Measurements from ENCODE around the gene NFKBIZ. TPM values are rescaled to one million over a fixed set of nuclear protein-coding genes. Genes with fewer than 3 reads are reported as not detected.
"Not testable (repeated sequence)": the region's sequence is repeated elsewhere in the genome, so short reads cannot be mapped to it uniquely, and the experiment has no call there.

The NFKBIZ gene
- total RNA-seq, 2 donors from 2014 or later = 88.4 to 123 TPM

DNA sequence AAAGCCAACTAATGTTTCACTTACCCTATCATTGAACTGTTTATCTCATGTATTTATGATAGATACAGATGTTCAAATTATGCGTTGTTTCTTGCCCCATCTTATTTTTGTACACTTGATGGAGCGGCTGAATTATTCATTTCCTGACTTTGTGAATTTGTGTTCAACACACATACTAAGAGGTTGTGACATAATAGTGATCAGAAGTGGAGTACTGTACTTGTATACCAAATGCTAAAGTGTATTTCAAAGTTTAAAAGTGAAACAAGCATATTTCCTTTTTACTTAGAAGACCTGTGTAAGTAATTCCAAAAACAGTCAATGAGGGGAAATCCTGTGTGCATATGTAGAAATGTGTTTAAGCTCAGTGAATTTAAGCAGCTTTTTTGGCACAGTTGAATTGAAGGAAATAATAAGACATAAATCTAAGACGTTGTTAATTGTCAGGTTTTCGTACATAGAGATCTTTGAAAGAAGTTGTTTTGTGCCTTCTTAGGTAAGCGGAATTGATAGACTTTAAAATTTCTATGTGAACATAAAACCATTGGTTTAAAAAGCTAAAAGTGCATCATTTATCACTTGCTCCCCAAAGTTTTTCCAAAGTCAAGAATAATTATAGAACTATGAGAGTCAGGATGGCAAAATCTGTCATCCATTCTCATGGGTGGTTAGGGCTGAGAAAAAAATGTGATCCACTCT lies 1.9 kb downstream of the NFKBIZ start:
- Mint-ChIP-seq H3K27ac (peak overlapping the region; percentile 100), H3K27me3 (no peaks in the 10 kb centered on the region), H3K36me3 (ENCODE audit: low read depth) (peaks cover 65% of the 10 kb centered on the region), H3K4me3 (peak overlapping the region; percentile 91), H3K9me3 (peaks cover 4% of the 10 kb centered on the region), H3K4me1 (peaks cover 54% of the 10 kb centered on the region)
- peak; percentile 40 for ATAC-seq (replicated peaks)

DNA sequence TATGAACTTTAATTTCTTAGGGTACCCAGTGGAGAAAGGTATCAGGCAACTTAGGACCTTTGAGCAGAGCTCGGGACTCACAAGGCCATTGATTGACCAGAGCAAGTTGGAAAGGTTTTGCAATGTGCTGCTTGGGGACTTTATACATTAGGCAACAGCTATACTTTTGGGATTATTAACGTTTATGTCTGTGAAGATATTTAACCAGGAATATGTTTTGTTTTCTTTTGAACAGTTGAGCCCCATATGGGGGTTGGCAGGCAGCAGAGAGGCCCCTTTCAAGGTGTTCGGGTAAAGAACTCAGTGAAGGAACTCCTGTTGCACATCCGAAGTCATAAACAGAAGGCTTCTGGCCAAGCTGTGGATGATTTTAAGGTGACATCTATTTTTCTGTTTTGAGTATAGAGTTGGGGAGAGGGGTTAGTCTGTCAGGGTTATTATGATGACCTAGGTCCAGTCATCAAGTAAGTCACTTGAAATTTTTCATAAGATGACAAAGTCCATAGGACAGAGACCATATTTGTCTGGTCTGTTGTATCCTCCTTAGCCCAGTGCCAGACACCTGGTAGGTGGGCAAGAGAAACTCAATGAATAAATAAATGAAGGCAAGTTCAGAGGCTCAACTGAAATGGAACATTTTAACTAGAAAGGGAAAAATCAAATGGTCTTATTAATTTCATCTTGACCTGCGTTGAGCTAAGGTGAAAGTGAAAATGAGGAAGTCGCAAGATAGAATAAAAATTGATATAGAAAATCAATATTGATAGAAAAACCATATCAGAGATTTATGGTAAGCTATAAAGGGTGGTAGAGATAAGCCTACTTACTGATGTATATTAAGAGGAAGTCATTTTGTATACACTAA lies 2.8 kb downstream of the NFKBIZ start:
- Mint-ChIP-seq H3K27ac (peak overlapping the region; percentile 100), H3K27me3 (no peaks in the 10 kb centered on the region), H3K4me3 (peak overlapping the region; percentile 91), H3K4me1 (peaks cover 56% of the 10 kb centered on the region), H3K36me3 (ENCODE audit: low read depth) (peaks cover 73% of the 10 kb centered on the region), H3K9me3 (peaks cover 4% of the 10 kb centered on the region)
- no peak for ATAC-seq (replicated peaks)

DNA sequence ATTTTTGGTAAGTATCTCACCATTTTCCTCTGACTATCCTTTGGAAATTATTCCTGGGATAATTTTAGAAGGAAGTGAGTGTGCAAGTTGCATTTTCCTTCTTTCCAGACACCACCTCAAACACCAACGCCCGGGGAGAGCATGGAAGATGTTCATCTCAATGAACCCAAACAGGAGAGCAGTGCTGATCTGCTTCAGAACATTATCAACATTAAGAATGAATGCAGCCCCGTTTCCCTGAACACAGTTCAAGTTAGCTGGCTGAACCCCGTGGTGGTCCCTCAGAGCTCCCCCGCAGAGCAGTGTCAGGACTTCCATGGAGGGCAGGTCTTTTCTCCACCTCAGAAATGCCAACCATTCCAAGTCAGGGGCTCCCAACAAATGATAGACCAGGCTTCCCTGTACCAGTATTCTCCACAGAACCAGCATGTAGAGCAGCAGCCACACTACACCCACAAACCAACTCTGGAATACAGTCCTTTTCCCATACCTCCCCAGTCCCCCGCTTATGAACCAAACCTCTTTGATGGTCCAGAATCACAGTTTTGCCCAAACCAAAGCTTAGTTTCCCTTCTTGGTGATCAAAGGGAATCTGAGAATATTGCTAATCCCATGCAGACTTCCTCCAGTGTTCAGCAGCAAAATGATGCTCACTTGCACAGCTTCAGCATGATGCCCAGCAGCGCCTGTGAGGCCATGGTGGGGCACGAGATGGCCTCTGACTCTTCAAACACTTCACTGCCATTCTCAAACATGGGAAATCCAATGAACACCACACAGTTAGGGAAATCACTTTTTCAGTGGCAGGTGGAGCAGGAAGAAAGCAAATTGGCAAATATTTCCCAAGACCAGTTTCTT lies 3.9 kb downstream of the NFKBIZ start:
- Mint-ChIP-seq H3K27ac (peak overlapping the region; percentile 100), H3K36me3 (ENCODE audit: low read depth) (peaks cover 85% of the 10 kb centered on the region), H3K4me3 (peak overlapping the region; percentile 91), H3K27me3 (no peaks in the 10 kb centered on the region), H3K9me3 (peaks cover 4% of the 10 kb centered on the region), H3K4me1 (peaks cover 60% of the 10 kb centered on the region)
- ATAC-seq (replicated peaks) = no peak

DNA sequence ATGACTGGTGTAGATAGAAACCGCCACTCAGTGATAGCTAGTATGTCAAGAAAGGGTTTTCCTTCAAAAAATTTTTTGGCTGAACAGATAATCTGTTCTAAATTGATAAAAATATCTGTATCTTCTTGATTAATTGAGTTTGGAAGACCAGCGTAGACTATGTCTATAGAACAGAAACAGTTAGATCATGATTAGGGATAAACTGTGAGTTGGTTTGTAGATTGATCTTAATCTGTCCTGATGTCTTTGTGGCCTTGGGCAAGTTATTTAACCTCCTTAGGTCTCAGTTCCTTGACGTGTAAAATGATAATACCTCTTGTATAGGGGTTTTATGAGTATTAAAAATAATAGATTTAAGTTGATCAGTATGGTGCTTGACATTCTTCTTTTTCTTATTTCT lies 4.7 kb downstream of the NFKBIZ start:
- Mint-ChIP-seq H3K27ac (peak overlapping the region; percentile 72), H3K27me3 (no peaks in the 10 kb centered on the region), H3K4me1 (peaks cover 62% of the 10 kb centered on the region), H3K9me3 (peaks cover 4% of the 10 kb centered on the region), H3K36me3 (ENCODE audit: low read depth) (peaks cover 92% of the 10 kb centered on the region), H3K4me3 (peak overlapping the region; percentile 91)
- no peak for ATAC-seq (replicated peaks)

DNA sequence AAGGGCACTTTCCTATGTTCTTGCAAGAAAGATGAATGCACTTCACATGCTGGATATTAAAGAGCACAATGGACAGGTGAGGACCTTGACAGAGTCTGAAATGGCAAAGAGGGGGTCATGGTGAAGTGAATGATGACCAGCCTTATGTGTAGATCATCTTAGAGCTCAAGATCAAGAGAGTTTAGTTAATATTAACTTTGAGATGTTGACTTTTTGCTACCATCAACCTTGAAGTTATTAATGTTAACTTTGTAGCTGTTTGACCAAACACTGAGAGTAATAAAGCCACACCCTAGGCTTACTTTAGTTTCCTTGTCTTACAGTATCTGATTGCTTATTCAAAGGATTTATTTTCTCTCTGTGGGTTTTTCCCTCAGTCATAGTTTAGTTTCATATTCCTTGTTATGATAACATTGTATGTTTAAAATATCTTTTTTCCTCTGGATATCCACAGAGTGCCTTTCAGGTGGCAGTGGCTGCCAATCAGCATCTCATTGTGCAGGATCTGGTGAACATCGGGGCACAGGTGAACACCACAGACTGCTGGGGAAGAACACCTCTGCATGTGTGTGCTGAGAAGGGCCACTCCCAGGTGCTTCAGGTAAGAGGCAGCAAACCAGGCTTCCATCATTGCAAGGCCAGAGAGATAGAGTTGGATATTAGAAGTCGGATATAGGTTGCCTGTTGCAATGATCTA lies 5.4 kb downstream of the NFKBIZ start:
- Mint-ChIP-seq H3K4me1 (peaks cover 70% of the 10 kb centered on the region), H3K4me3 (peak overlapping the region; percentile 91), H3K27me3 (no peaks in the 10 kb centered on the region), H3K27ac (peak overlapping the region; percentile 72), H3K36me3 (ENCODE audit: low read depth) (peaks cover 100% of the 10 kb centered on the region), H3K9me3 (peaks cover 4% of the 10 kb centered on the region)
- ATAC-seq (replicated peaks) = no peak

DNA sequence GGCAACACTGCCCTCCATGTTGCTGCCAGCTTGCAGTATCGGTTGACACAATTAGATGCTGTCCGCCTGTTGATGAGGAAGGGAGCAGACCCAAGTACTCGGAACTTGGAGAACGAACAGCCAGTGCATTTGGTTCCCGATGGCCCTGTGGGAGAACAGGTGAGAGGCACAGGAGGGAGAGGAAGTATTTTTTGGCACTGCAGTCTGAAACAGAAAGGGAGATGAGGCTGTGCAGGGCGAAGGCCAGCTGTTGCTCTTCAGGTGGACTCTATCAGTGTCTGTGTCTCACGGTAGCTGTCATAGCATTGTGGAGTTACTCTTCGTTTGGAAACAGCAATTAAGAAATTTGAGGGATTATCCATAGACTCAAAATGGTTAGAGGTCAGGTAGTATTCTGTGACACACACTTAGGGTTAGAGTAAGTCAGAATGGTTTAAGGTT lies 8.0 kb downstream of the NFKBIZ start:
- H3K4me3 Mint-ChIP-seq = peak overlapping the region; percentile 54
- peaks cover 100% of the 10 kb centered on the region for H3K36me3 Mint-ChIP-seq (ENCODE audit: low read depth)
- ATAC-seq (replicated peaks) = no peak
- peak overlapping the region; percentile 62 for H3K27ac Mint-ChIP-seq
- H3K4me1 Mint-ChIP-seq = peaks cover 75% of the 10 kb centered on the region
- H3K27me3 Mint-ChIP-seq = no peaks in the 10 kb centered on the region
- H3K9me3 Mint-ChIP-seq = peaks cover under 1% of the 10 kb centered on the region

DNA sequence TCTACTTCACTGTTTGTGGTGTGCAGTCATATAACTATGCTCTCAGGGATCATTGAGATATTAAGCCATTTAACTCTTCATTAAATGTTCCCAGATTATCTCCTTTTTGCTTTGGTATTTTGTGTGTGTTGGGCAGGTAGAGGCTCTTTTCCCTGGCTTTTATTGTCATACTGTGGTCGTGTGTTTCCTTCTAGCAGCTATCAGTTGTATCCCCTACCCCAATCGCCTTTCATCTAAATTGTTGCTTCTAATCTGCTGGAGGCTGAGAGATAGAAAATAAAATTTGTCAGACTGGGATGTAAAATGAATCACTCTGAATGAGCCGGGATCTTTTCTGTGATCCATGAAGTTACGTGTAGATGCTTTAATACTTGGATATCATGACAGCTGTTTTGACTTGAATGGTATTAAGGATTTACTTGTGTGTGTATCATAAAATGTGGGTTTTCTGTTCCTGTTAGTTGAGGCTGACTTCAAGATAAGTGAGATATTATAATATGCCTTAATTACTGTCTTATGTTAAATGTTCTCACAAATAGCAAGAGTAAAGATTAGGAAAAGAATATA lies 9.2 kb downstream of the NFKBIZ start:
- Mint-ChIP-seq H3K4me3 (peak overlapping the region; percentile 54), H3K27me3 (no peaks in the 10 kb centered on the region), H3K36me3 (ENCODE audit: low read depth) (peaks cover 90% of the 10 kb centered on the region), H3K4me1 (peaks cover 63% of the 10 kb centered on the region), H3K27ac (no peak overlapping the region), H3K9me3 (no peaks in the 10 kb centered on the region)
- ATAC-seq (replicated peaks) = no peak

DNA sequence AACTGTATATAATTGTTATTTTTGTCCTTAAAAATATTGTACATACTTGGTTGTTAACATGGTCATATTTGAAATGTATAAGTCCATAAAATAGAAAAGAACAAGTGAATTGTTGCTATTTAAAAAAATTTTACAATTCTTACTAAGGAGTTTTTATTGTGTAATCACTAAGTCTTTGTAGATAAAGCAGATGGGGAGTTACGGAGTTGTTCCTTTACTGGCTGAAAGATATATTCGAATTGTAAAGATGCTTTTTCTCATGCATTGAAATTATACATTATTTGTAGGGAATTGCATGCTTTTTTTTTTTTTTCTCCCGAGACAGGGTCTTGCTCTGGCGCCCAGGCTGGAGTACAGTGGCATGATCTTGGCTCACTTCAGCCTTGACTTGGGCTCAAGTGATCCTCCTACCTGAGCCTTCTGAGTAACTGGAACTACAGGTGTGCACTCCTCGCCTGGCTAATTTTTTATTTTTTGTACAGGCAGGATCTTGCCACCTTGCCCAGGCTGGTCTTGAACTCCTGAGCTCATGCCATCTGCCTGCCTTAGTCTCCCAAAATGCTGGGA lies 10.7 kb downstream of the NFKBIZ start:
- peaks cover 55% of the 10 kb centered on the region for H3K4me1 Mint-ChIP-seq
- no peak for ATAC-seq (replicated peaks)
- H3K36me3 Mint-ChIP-seq (ENCODE audit: low read depth) = peaks cover 76% of the 10 kb centered on the region
- no peaks in the 10 kb centered on the region for H3K9me3 Mint-ChIP-seq
- H3K27me3 Mint-ChIP-seq = no peaks in the 10 kb centered on the region
- no peak overlapping the region for H3K27ac Mint-ChIP-seq
- H3K4me3 Mint-ChIP-seq = no peak overlapping the region

DNA sequence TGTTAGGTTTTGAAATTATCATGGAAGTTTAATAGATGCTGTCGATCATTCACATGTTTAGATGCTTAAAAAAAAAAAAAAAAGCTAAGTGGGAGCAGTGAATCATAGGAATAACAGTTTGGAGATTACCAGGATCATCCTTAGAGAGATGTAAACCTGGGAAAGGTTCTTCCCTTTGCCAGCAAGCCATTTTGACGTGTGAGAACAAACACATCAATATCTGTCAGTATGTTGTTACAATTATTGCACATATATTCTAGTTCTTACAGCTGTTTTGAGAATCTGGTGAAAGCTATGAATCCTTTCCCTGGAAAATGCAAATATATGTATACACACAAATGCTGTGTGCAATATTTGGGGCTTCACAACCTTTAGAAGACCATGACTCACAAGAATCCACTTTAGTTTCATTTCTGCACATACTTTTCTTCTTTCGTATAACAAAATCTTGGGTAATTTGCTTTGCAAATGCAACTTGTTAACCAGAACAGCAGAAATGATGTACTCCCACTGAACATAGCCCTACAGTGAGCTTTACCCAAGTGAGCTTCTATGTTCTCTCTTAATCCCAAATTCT lies 12.0 kb downstream of the NFKBIZ start:
- Mint-ChIP-seq H3K36me3 (ENCODE audit: low read depth) (peaks cover 62% of the 10 kb centered on the region), H3K4me1 (peaks cover 46% of the 10 kb centered on the region), H3K27me3 (no peaks in the 10 kb centered on the region), H3K27ac (peak overlapping the region; percentile 55), H3K4me3 (peak overlapping the region; percentile 37), H3K9me3 (no peaks in the 10 kb centered on the region)
- peak; percentile 75 for ATAC-seq (replicated peaks)

DNA sequence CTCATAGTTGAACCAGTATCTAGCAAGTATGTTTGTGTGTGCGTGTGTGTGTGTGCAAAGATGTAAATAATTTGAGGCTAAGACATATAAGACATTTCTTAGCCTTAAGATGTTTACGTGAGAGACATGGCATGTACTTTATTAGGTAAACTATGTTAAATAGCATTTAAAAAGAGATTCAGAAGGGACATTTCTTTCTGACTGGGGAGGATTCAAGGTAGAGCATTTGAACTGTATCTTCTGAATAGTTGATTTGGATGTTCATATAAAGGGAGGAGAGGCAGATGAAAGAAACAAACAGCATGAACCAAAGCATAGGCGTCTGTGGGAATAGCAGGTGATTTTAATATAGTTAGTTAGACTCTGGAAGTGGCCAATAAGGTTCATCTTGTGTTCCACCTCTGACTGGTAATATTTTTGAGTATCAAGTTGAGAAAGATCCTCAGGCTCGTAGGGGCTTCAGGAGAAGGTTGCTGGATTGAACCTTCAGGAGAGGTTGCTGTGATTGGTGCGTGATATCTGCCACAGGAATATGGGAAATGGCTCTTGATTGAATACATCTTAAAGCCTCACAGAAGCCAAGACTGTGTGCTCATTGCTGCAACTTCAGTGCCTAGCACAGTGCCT lies 12.6 kb downstream of the NFKBIZ start:
- peak overlapping the region; percentile 55 for H3K27ac Mint-ChIP-seq
- H3K9me3 Mint-ChIP-seq = no peaks in the 10 kb centered on the region
- no peak for ATAC-seq (replicated peaks)
- H3K27me3 Mint-ChIP-seq = no peaks in the 10 kb centered on the region
- H3K4me3 Mint-ChIP-seq = peak overlapping the region; percentile 37
- H3K4me1 Mint-ChIP-seq = peaks cover 46% of the 10 kb centered on the region
- peaks cover 56% of the 10 kb centered on the region for H3K36me3 Mint-ChIP-seq (ENCODE audit: low read depth)

DNA sequence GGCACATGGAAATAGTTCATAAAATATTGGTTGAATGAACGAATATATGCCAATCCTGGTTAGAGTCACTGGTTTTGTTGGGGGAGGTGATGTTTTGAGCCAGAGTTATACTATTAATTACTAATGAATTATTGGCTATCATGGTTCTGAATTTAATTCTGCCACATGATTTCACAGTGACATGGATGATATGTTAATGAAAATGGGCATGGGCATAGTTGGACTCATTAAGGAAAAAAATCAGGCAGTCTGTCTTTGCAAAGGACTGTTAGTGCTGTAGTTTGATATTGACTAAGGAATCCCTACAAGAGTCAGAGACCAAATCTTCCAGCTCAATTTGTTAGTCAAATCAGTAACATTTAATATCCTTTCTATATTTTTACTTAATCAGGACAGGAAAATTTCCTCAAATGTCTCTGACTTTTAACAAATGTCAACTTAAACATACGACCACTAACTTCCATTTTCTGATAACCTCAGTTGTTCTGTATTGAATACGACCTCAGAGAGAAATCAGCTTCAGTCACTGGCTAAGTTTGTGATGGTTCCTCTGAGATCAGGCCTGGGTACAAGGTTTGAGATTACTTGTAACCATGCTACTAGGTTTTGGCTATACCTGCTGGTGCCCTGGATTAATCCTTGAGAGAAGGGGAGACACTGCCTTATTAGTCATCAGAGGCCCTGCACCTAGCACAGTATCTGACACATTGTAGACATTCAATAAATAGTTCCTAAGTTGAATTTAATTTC lies 13.3 kb downstream of the NFKBIZ start:
- peak; percentile 36 for ATAC-seq (replicated peaks)

DNA sequence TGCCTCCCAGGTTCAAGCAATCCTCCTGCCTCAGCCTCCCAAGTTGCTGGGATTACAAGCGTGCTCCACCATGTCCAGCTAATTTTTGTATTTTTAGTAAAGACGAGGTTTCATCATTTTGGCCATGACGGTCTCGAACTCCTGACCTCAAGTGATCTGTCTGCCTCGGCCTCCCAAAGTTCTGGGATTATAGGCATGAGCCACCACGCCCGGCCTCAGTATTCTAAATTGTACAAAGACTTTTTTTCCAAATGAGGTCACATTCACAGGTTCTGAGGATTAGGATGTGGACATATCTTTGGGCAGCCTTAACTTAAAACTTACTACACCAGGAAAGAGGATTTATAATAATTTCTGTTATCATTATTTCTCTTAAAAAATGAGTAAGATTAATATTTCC lies 15.6 kb downstream of the NFKBIZ start:
- peaks cover 26% of the 10 kb centered on the region for H3K36me3 Mint-ChIP-seq (ENCODE audit: low read depth)
- not testable (repeated sequence) for H3K4me3 Mint-ChIP-seq; H3K9me3 Mint-ChIP-seq; H3K27ac Mint-ChIP-seq; ATAC-seq (replicated peaks); H3K27me3 Mint-ChIP-seq
- peaks cover 20% of the 10 kb centered on the region for H3K4me1 Mint-ChIP-seq

More for the DNA sequence above, 13.3 kb downstream of the NFKBIZ start:
- Mint-ChIP-seq H3K27me3 (no peaks in the 10 kb centered on the region), H3K36me3 (ENCODE audit: low read depth) (peaks cover 49% of the 10 kb centered on the region), H3K27ac (no peak overlapping the region), H3K4me3 (no peak overlapping the region), H3K4me1 (peaks cover 39% of the 10 kb centered on the region), H3K9me3 (no peaks in the 10 kb centered on the region)
